ENCODE measurements around the gene CFAP119.

GRCh38 chr16:30758988-30759491, 2.8 kb downstream of the CFAP119 start:
- no peak for TF ChIP-seq CTCF (IDR thresholded peaks at IDR 0.05)
- no peak for TF ChIP-seq POLR2A (IDR thresholded peaks at IDR 0.05)
- TF ChIP-seq POLR2AphosphoS5 (IDR thresholded peaks at IDR 0.05), result no peak
- TF ChIP-seq EP300 (IDR thresholded peaks at IDR 0.05), result no peak

All from stomach (tissue), 4 donors.